Astrocyte (in vitro differentiated cells and primary cell): ENCODE results near the gene GRIN2A. TPM values are rescaled to one million over a fixed set of nuclear protein-coding genes. Genes with fewer than 3 reads are reported as not detected.

Experiments used
- DNase-seq: peaks from one replicate; pipeline ENCODE4 v3.0.0-alpha.2; 2010; ENCODE audit warnings: low read depth
- FAIRE-seq: peaks from 2 replicates; lab custom pipeline; 2011; peaks lifted over from hg19 to GRCh38; lab: Jason Lieb, UNC
- H2AFZ ChIP-seq: 2 replicates; pipeline ENCODE4 v1.6.0; 2012; ENCODE audit warnings: low read depth, low read length, inconsistent platforms
- H3K27ac ChIP-seq: 2 replicates; pipeline ENCODE4 v1.5.1; 2011; ENCODE audit warnings: low read depth, low read length, inconsistent platforms
- H3K27me3 ChIP-seq: 2 replicates; pipeline ENCODE4 v1.6.0; 2011; ENCODE audit warnings: low read length, inconsistent platforms; ENCODE audit not compliant: insufficient read depth
- H3K36me3 ChIP-seq: 2 replicates; pipeline ENCODE4 v1.5.1; 2011; ENCODE audit warnings: low read length, inconsistent platforms; ENCODE audit not compliant: insufficient read depth
- H3K4me1 ChIP-seq: 2 replicates; pipeline ENCODE4 v1.5.1; 2011; ENCODE audit warnings: low read length, inconsistent platforms; ENCODE audit not compliant: insufficient read depth
- H3K4me2 ChIP-seq: 2 replicates; pipeline ENCODE4 v1.6.0; 2012; ENCODE audit warnings: low read length, inconsistent platforms
- H3K4me3 ChIP-seq: 2 replicates; pipeline ENCODE4 v1.5.1; 2011; ENCODE audit warnings: low read depth, mild to moderate bottlenecking, low read length, inconsistent platforms; ENCODE audit not compliant: insufficient read depth
- H3K79me2 ChIP-seq: 2 replicates; pipeline ENCODE4 v1.6.0; 2012; ENCODE audit warnings: mild to moderate bottlenecking, low read length, inconsistent platforms; ENCODE audit not compliant: insufficient read depth
- H3K9ac ChIP-seq: 2 replicates; pipeline ENCODE4 v1.6.0; 2012; ENCODE audit warnings: mild to moderate bottlenecking, low read length, inconsistent platforms
- H3K9me3 ChIP-seq: 2 replicates; pipeline ENCODE4 v1.5.1; 2012; ENCODE audit warnings: low read depth, mild to moderate bottlenecking, low read length, inconsistent platforms; ENCODE audit not compliant: insufficient read depth
- H4K20me1 ChIP-seq: 2 replicates; pipeline ENCODE4 v1.6.0; 2012; ENCODE audit warnings: low read length, inconsistent platforms; ENCODE audit not compliant: insufficient read depth
- H3K27ac Mint-ChIP-seq: one replicate; pipeline ENCODE4 v1.8.0; 2021; ENCODE audit warnings: mild to moderate bottlenecking, mixed read lengths; ENCODE audit not compliant: unreplicated experiment
- H3K27me3 Mint-ChIP-seq: one replicate; pipeline ENCODE4 v1.8.0; 2021; ENCODE audit warnings: low read depth, mixed read lengths; ENCODE audit not compliant: unreplicated experiment
- H3K36me3 Mint-ChIP-seq: one replicate; pipeline ENCODE4 v1.8.0; 2021; ENCODE audit warnings: low read depth, mixed read lengths; ENCODE audit not compliant: unreplicated experiment
- H3K4me1 Mint-ChIP-seq: one replicate; pipeline ENCODE4 v1.8.0; 2021; ENCODE audit warnings: low read depth, mixed read lengths; ENCODE audit not compliant: unreplicated experiment
- H3K4me3 Mint-ChIP-seq: one replicate; pipeline ENCODE4 v1.8.0; 2021; ENCODE audit warnings: mild to moderate bottlenecking, moderate library complexity, mixed read lengths; ENCODE audit not compliant: unreplicated experiment
- H3K9me3 Mint-ChIP-seq: one replicate; pipeline ENCODE4 v1.8.0; 2021; ENCODE audit warnings: mild to moderate bottlenecking, mixed read lengths; ENCODE audit not compliant: unreplicated experiment
- EZH2 ChIP-seq: IDR thresholded peaks from 2 replicates; pipeline ENCODE4 v1.6.1; 2012; ENCODE audit warnings: mild to moderate bottlenecking, low read length, inconsistent platforms; ENCODE audit not compliant: insufficient read depth
- total RNA-seq: library from RNA; stranded (reverse); gene quantifications from 2 replicates; pipeline ENCODE4 v1.2.1, GENCODE V29; 2021
- TF ChIP-seq, protein P1 (sequence below): IDR thresholded peaks from 2 replicates; pipeline ENCODE4 v1.5.1; 2011; ENCODE audit warnings: low read depth, mild to moderate bottlenecking, inconsistent platforms, low read length, moderate library complexity; ENCODE audit not compliant: insufficient read depth

Gene GRIN2A
- total RNA-seq, 1 donor from 2014 or later = 0.68 TPM

DNA sequence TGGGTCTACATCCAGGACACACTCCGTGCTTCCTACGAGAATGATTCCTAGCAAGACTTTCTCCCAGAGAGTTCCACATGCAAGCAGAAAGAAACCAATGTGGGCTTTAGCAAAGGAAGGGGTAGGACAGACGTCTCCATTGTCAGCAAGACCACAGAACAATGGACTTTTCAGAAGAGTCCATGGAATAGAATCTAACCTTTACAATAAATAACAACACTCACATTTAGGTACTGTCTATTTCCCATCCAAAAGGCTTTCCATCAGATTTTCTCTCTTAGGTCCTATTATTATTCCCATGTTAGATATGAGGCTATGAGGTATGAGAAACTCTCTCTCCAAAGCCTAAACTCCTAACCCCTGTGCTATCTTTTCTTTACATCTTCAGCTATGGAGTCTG lies 360.9 kb downstream of the GRIN2A start:
- no peak overlapping the region for H3K27ac ChIP-seq
- Mint-ChIP-seq H3K36me3 (no peaks in the 10 kb centered on the region), H3K4me3 (no peak overlapping the region), H3K27me3 (peaks cover 37% of the 10 kb centered on the region), H3K4me1 (peaks cover 25% of the 10 kb centered on the region), H3K27ac (no peak overlapping the region), H3K9me3 (no peaks in the 10 kb centered on the region)
- no peak overlapping the region for H3K4me3 ChIP-seq
- no peak overlapping the region for H2AFZ ChIP-seq
- no peaks in the 10 kb centered on the region for H4K20me1 ChIP-seq
- H3K36me3 ChIP-seq = no peaks in the 10 kb centered on the region
- H3K4me2 ChIP-seq = no peak overlapping the region
- no peaks in the 10 kb centered on the region for H3K4me1 ChIP-seq
- no peak for DNase-seq
- TF ChIP-seq EZH2 = no peak
- TF ChIP-seq, protein P1, sequence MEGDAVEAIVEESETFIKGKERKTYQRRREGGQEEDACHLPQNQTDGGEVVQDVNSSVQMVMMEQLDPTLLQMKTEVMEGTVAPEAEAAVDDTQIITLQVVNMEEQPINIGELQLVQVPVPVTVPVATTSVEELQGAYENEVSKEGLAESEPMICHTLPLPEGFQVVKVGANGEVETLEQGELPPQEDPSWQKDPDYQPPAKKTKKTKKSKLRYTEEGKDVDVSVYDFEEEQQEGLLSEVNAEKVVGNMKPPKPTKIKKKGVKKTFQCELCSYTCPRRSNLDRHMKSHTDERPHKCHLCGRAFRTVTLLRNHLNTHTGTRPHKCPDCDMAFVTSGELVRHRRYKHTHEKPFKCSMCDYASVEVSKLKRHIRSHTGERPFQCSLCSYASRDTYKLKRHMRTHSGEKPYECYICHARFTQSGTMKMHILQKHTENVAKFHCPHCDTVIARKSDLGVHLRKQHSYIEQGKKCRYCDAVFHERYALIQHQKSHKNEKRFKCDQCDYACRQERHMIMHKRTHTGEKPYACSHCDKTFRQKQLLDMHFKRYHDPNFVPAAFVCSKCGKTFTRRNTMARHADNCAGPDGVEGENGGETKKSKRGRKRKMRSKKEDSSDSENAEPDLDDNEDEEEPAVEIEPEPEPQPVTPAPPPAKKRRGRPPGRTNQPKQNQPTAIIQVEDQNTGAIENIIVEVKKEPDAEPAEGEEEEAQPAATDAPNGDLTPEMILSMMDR = no peak
- no peak overlapping the region for H3K9ac ChIP-seq
- H3K79me2 ChIP-seq = no peaks in the 10 kb centered on the region
- H3K27me3 ChIP-seq = no peaks in the 10 kb centered on the region
- no peak for FAIRE-seq
- H3K9me3 ChIP-seq = no peaks in the 10 kb centered on the region

DNA sequence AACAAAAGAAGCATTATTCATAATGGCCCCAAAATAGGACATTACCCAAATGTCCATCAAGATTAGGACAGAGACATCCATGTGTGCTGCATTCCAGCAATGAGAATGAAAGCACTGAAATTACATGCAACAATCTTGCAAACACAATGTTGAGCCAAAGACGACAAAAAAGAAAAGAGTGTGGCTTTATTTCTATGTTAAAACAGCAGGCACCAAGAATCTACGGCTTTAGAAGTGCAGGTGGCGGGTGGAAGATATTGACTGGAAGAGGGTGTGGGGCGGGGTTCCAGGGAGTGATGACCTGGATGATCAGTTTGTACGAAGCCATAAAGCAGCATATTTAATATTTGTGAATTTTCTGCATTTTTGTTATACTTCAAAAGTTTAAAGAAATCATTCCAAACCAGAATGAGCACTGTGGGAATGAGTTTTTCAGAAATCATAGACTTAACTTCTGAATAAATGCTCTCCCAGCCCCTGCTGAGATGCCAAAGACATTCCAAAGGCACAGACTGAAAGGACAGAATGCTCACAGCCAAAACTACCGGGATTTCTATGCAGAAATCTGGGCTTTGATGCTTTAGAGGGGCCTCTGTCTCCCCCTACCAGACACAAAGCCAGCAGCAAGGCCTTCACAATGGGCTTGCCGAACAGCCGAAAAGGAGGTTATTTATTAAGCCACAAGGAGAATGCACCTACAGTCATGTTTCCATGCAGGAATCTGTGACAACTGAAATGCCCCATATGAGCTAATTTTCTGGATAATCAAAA lies 361.6 kb downstream of the GRIN2A start:
- no peaks in the 10 kb centered on the region for H3K9me3 ChIP-seq
- no peaks in the 10 kb centered on the region for H4K20me1 ChIP-seq
- no peaks in the 10 kb centered on the region for H3K27me3 ChIP-seq
- Mint-ChIP-seq H3K36me3 (no peaks in the 10 kb centered on the region), H3K4me1 (peaks cover 25% of the 10 kb centered on the region), H3K27ac (no peak overlapping the region), H3K27me3 (peaks cover 37% of the 10 kb centered on the region), H3K9me3 (no peaks in the 10 kb centered on the region), H3K4me3 (no peak overlapping the region)
- no peak overlapping the region for H3K27ac ChIP-seq
- no peaks in the 10 kb centered on the region for H3K4me1 ChIP-seq
- no peak overlapping the region for H3K4me2 ChIP-seq
- no peak for DNase-seq
- TF ChIP-seq, protein P1 = no peak
- no peak for TF ChIP-seq EZH2
- no peak overlapping the region for H2AFZ ChIP-seq
- no peak for FAIRE-seq
- H3K9ac ChIP-seq = no peak overlapping the region
- no peaks in the 10 kb centered on the region for H3K36me3 ChIP-seq
- no peak overlapping the region for H3K4me3 ChIP-seq
- H3K79me2 ChIP-seq = no peaks in the 10 kb centered on the region

- no peak overlapping the region for H3K4me3 ChIP-seq
- no peak overlapping the region for H3K9ac ChIP-seq
- H3K4me1 ChIP-seq = no peaks in the 10 kb centered on the region
- H3K36me3 ChIP-seq = no peaks in the 10 kb centered on the region
- no peaks in the 10 kb centered on the region for H3K9me3 Mint-ChIP-seq
- no peaks in the 10 kb centered on the region for H4K20me1 ChIP-seq
- H3K27ac ChIP-seq = no peak overlapping the region
- H3K9me3 ChIP-seq = no peaks in the 10 kb centered on the region
- DNase-seq (no peak), FAIRE-seq (no peak)
- peaks cover 33% of the 10 kb centered on the region for H3K27me3 Mint-ChIP-seq
- no peak for TF ChIP-seq EZH2
- TF ChIP-seq, protein P1 = no peak
- H3K4me1 Mint-ChIP-seq = peaks cover 14% of the 10 kb centered on the region
- H3K27ac Mint-ChIP-seq = no peak overlapping the region
- no peak overlapping the region for H3K4me2 ChIP-seq
- H3K79me2 ChIP-seq = no peaks in the 10 kb centered on the region
- no peak overlapping the region for H3K4me3 Mint-ChIP-seq
- no peaks in the 10 kb centered on the region for H3K27me3 ChIP-seq
- H3K36me3 Mint-ChIP-seq = no peaks in the 10 kb centered on the region
- H2AFZ ChIP-seq = no peak overlapping the region
Observed at GRCh38 chr16:9818702-9819101, 363.5 kb downstream of the GRIN2A start.
